Adrenal gland (tissue), 12 donors: ENCODE measurements around the gene ACER3. TPM values are rescaled to one million over a fixed set of nuclear protein-coding genes. Genes with fewer than 3 reads are reported as not detected.

Experiments
- DNase-seq, 7 donors: peaks; one replicate each; pipeline ENCODE4 v3.0.0-alpha.2; 2019 to 2020
- H3K27ac ChIP-seq, 5 donors: fragments of 200-600 bp; sonication (generic) in 4 of 5; 1 replicate in 3 of 5; 2 replicates in 2 of 5; pipeline versions ENCODE4 v1.5.1 to v1.8.0; 2016 to 2020; ENCODE audit warnings: mild to moderate bottlenecking in 1 of 5
- H3K27me3 ChIP-seq: fragments of 200-600 bp; 2 replicates; pipeline ENCODE4 v1.8.0; 2021
- H3K36me3 ChIP-seq, 2 donors: fragments of 200-600 bp; replicated peaks in 1 of 2; 1 replicate in 1 of 2; 2 replicates in 1 of 2; pipeline versions ENCODE4 v1.5.1 to v1.8.0; 2018 to 2022
- H3K4me1 ChIP-seq, 2 donors: fragments of 200-600 bp; replicated peaks in 1 of 2; 1 replicate in 1 of 2; 2 replicates in 1 of 2; pipeline versions ENCODE4 v1.5.1 to v1.8.0; 2018 to 2021
- H3K4me3 ChIP-seq, 4 donors: fragments of 200-600 bp; sonication (generic) in 3 of 4; one replicate each; pipeline ENCODE4 v1.5.1; 2016 to 2018
- H3K9me3 ChIP-seq, 3 donors: fragments of 200-600 bp; sonication (generic) in 1 of 3; replicated peaks in 1 of 3; 1 replicate in 2 of 3; 2 replicates in 1 of 3; pipeline versions ENCODE4 v1.5.1 to v1.8.0; 2016 to 2021
- CTCF ChIP-seq, 6 experiments: fragments of 450-650 bp in 4 of 6; fragments of 200-600 bp in 2 of 6; sonication (generic) in 1 of 6; IDR thresholded peaks; 1 replicate in 5 of 6; 2 replicates in 1 of 6; pipeline versions ENCODE4 v1.5.1 to v1.8.0; 2016 to 2021; ENCODE audit warnings: antibody characterized with exemption in 6 of 6, mild to moderate bottlenecking in 2 of 6, moderate library complexity in 1 of 6
- POLR2A ChIP-seq, 2 donors: fragments of 450-650 bp; IDR thresholded peaks; one replicate each; pipeline ENCODE4 v1.6.1; 2017; ENCODE audit warnings: antibody characterized with exemption in 2 of 2, mild to moderate bottlenecking in 2 of 2, moderate library complexity in 1 of 2
- WGBS, 4 donors: extraction: QIAGEN DNeasy Blood & Tissue Kit in 2 of 4; methylation state at CpG; one replicate each; pipeline versions ENCODE4 v1.1.5 to v1.1.7; 2013 to 2017; 5-methylcytosine and 5-hydroxymethylcytosine counted together
- intact Hi-C, 2 donors: fragments of 100-400 bp; cut with DNase I; formaldehyde crosslinking; loops; one replicate each; pipeline versions ENCODE4 v1.14.1 to v1.15.0; 2022 to 2023
- polyA plus RNA-seq, 3 donors: library from polyadenylated mRNA; stranded (reverse); fragments of 200-250 nt in 2 of 3; fragments of 350-450 nt in 1 of 3; fragmentation: Illumina TruSeq in 1 of 3; extraction: RNeasy Lipid Tissue Mini Kit (QIAGEN cat#74804) in 1 of 3; gene quantifications; one replicate each; pipeline ENCODE4 v1.2.3, GENCODE V29; 2013 to 2014
- total RNA-seq, 9 donors: library from RNA; depleted of rRNA in 4 of 9; stranded (reverse); fragments of >200 nt in 4 of 9; fragments of 120-200 nt in 1 of 9; fragmentation: NEBNext Ultra II Directional in 1 of 9; extraction: Animal tissue kit (Norgen Biotek cat#: 25700) in 1 of 9; gene quantifications; one replicate each; pipeline versions ENCODE4 v1.1.0 to v1.2.4, GENCODE V29; 2013 to 2023
- donor health status: healthy with polysubstance abuse.
- donor health status: Bipolar disorder and iron deficiency.
- donor health status: DM: yes; HTN: yes; CAD: no.
- donor health status: DM: no; HTN: no; CAD: no.
- donor health status: DM: no; HTN: no; CAD: no.
- donor health status: DM: yes; HTN: yes; CAD: no.

Gene ACER3
- total and polyA plus RNA-seq, 12 donors = 4.1 to 22.0 (median 15.3) TPM

- TF ChIP-seq POLR2A (IDR thresholded peaks at IDR 0.05) (no peak), CTCF (IDR thresholded peaks at IDR 0.05) (no peak)
- Histone ChIP-seq H3K4me1 (no peaks in the 10 kb centered on the region), H3K27me3 (no peaks in the 10 kb centered on the region), H3K27ac (no peak overlapping the region), H3K36me3 (no peaks in the 10 kb centered on the region), H3K9me3 (peaks cover 0 to 5% (median 0%) of the 10 kb centered on the region in 3 donors), H3K4me3 (no peak overlapping the region)
- WGBS, 4 donors = 68 to 76% (median 71%) methylated on average over 1 of the region's 1 CpG
- intact Hi-C loops = no loop called here
- no peak for DNase-seq
Observed at GRCh38 chr11:77001613-77002012, 140.9 kb downstream of the ACER3 start.

GRCh38 chr11:77002776-77003175 lies 142.1 kb downstream of the ACER3 start:
- Histone ChIP-seq H3K4me1 (no peaks in the 10 kb centered on the region), H3K27ac (no peak overlapping the region), H3K9me3 (peaks cover 0 to 5% (median 0%) of the 10 kb centered on the region in 3 donors), H3K4me3 (no peak overlapping the region), H3K36me3 (no peaks in the 10 kb centered on the region), H3K27me3 (no peaks in the 10 kb centered on the region)
- TF ChIP-seq CTCF (IDR thresholded peaks at IDR 0.05) (no peak), POLR2A (IDR thresholded peaks at IDR 0.05) (no peak)
- no peak for DNase-seq
- intact Hi-C loops = no loop called here
- WGBS, 4 donors = 95 to 98% (median 97%) methylated on average over 2 of the region's 2 CpGs

- TF ChIP-seq CTCF (IDR thresholded peaks at IDR 0.05) (no peak), POLR2A (IDR thresholded peaks at IDR 0.05) (no peak)
- Histone ChIP-seq H3K4me3 (no peak overlapping the region), H3K27ac (no peak overlapping the region), H3K27me3 (no peaks in the 10 kb centered on the region), H3K9me3 (peaks cover 0 to 5% (median 0%) of the 10 kb centered on the region in 3 donors), H3K36me3 (no peaks in the 10 kb centered on the region), H3K4me1 (no peaks in the 10 kb centered on the region)
- no peak for DNase-seq
- intact Hi-C loops = no loop called here
- 36 to 73% (median 44%) methylated on average over 2 of the region's 2 CpGs for WGBS, 4 donors
Observed at GRCh38 chr11:77003963-77004362, 143.2 kb downstream of the ACER3 start.

- intact Hi-C loops = no loop called here
- Histone ChIP-seq H3K27ac (no peak overlapping the region), H3K4me3 (no peak overlapping the region), H3K27me3 (no peaks in the 10 kb centered on the region), H3K36me3 (no peaks in the 10 kb centered on the region), H3K4me1 (no peaks in the 10 kb centered on the region), H3K9me3 (no peaks in the 10 kb centered on the region)
- TF ChIP-seq CTCF (IDR thresholded peaks at IDR 0.05) = no peak
- TF ChIP-seq POLR2A (IDR thresholded peaks at IDR 0.05) = no peak
- DNase-seq = no peak
Observed at GRCh38 chr11:77009533-77010160, 148.9 kb downstream of the ACER3 start.
